ENCODE measurements around the gene CDCA7L.
"Not testable (repeated sequence)": the region's sequence is repeated elsewhere in the genome, so short reads cannot be mapped to it uniquely, and the experiment has no call there.

CDCA7L gene

GRCh38 chr7:21903020-21903786 is 42.5 kb downstream of the CDCA7L start:
- DNase-seq: no peak

GRCh38 chr7:21902240-21902639 is 43.5 kb downstream of the CDCA7L start:
- no peak for DNase-seq

GRCh38 chr7:21898265-21898930 is 47.3 kb downstream of the CDCA7L start:
- peak; percentile 28 for DNase-seq

- no peak for DNase-seq
Measured at GRCh38 chr7:21893401-21893800, 52.3 kb downstream of the CDCA7L start.

GRCh38 chr7:21891291-21891690 is 54.4 kb downstream of the CDCA7L start:
- DNase-seq: no peak

GRCh38 chr7:21887779-21888178 is 57.9 kb downstream of the CDCA7L start:
- no peak for DNase-seq

- DNase-seq: no peak
Measured at GRCh38 chr7:21887353-21887752, 58.3 kb downstream of the CDCA7L start.

GRCh38 chr7:21886396-21886795 is 59.3 kb downstream of the CDCA7L start:
- DNase-seq: no peak

GRCh38 chr7:21884496-21884895 is 61.2 kb downstream of the CDCA7L start:
- no peak for DNase-seq

- not testable (repeated sequence) for DNase-seq
Measured at GRCh38 chr7:21883501-21883900, 62.2 kb downstream of the CDCA7L start.

GRCh38 chr7:21883069-21883468 is 62.6 kb downstream of the CDCA7L start:
- DNase-seq: no peak

GRCh38 chr7:21869785-21870402 is 75.8 kb downstream of the CDCA7L start:
- DNase-seq: no peak

GRCh38 chr7:21868576-21868850 is 77.2 kb downstream of the CDCA7L start:
- DNase-seq: no peak

GRCh38 chr7:21867816-21868575 is 77.7 kb downstream of the CDCA7L start:
- no peak for DNase-seq

- no peak for DNase-seq
Measured at GRCh38 chr7:21867226-21867625, 78.5 kb downstream of the CDCA7L start.

- DNase-seq: no peak
Measured at GRCh38 chr7:21866731-21867130, 79.0 kb downstream of the CDCA7L start.

GRCh38 chr7:21865631-21866204 is 80.0 kb downstream of the CDCA7L start:
- DNase-seq: not testable (repeated sequence)

- DNase-seq: no peak
Measured at GRCh38 chr7:21851559-21851967, 94.1 kb downstream of the CDCA7L start.

All from CD4-positive, alpha-beta T cell treated with Interleukin-4 for 4 hours (primary cell).